K562 (cell line): ENCODE measurements around the gene TMCC1. TPM values are rescaled to one million over a fixed set of nuclear protein-coding genes. Genes with fewer than 3 reads are reported as not detected.

ENCODE experiments used
- ATAC-seq: fragments of 200-7000 bp; cut with Tn5 transposase; 3 replicates; pipeline ENCODE4 v1.9.1; 2020; ENCODE audit warnings: moderate library complexity
- BruUV-seq: library from RNA; stranded (reverse); fragments of 400-500 nt; replicated peaks from 2 replicates; lab custom pipeline; 2021; lab: Mats Ljungman, UMichigan
- CTCF ChIA-PET: fragments of 300-600 bp; formaldehyde crosslinking; extraction: SDS; loops from one replicate; lab custom pipeline; 2021; ENCODE audit warnings: low intra/inter-chr PET ratio; lab: Yijun Ruan, JAX
- POLR2A ChIA-PET: fragments of 300-600, 350-650 bp; sonication (Branson Sonifier 250); formaldehyde crosslinking; extraction: SDS; loops from one replicate; lab custom pipeline; 2021; ENCODE audit warnings: antibody characterized with exemption, inconsistent platforms; lab: Yijun Ruan, JAX
- DNase-seq, 4 experiments: peaks; one replicate each; pipeline versions ENCODE4 v3.0.0 to v3.0.0-alpha.2; 2011 to 2018; ENCODE audit warnings: low spot score in 3 of 4, mixed read lengths in 3 of 4; ENCODE audit errors: extremely low read depth in 1 of 4
- FAIRE-seq: peaks from 2 replicates; lab custom pipeline; 2011; peaks lifted over from hg19 to GRCh38; lab: Jason Lieb, UNC
- H2AFZ ChIP-seq: 2 replicates; pipeline ENCODE4 v1.6.0; 2011; ENCODE audit warnings: low read depth, low read length, control low read depth, inconsistent platforms
- H3K27ac ChIP-seq: fragments of 200-600 bp; 3 replicates; pipeline ENCODE4 v1.8.0; 2011; ENCODE audit warnings: low read depth, mild to moderate bottlenecking, control low read depth, inconsistent platforms, low read length, moderate library complexity, mixed read lengths; ENCODE audit errors: extremely low read depth
- H3K27me3 ChIP-seq, 2 experiments: fragments of 300-600 bp in 1 of 2; 2 replicates in 1 of 2; 3 replicates in 1 of 2; pipeline versions ENCODE4 v1.6.0 to v1.8.0; 2011; ENCODE audit warnings: inconsistent platforms in 2 of 2, low read length in 2 of 2, mild to moderate bottlenecking in 1 of 2, mixed read lengths in 1 of 2, moderate library complexity in 1 of 2; ENCODE audit not compliant: control insufficient read depth in 2 of 2, insufficient read depth in 2 of 2
- H3K36me3 ChIP-seq: fragments of 300-600 bp; 3 replicates; pipeline ENCODE4 v1.8.0; 2011; ENCODE audit warnings: mild to moderate bottlenecking, low read length, inconsistent platforms; ENCODE audit not compliant: control insufficient read depth, insufficient read depth
- H3K4me1 ChIP-seq, 2 experiments: fragments of 200-600 bp in 1 of 2; replicated peaks in 1 of 2; 2 replicates in 1 of 2; 3 replicates in 1 of 2; pipeline versions ENCODE4 v1.5.1 to v1.8.0; 2011; ENCODE audit warnings: inconsistent platforms in 2 of 2, low read length in 2 of 2, mild to moderate bottlenecking in 1 of 2, mixed read lengths in 1 of 2, moderate library complexity in 1 of 2; ENCODE audit not compliant: control insufficient read depth in 2 of 2, insufficient read depth in 2 of 2
- H3K4me2 ChIP-seq: 2 replicates; pipeline ENCODE4 v1.6.1; 2011; ENCODE audit warnings: low read length, control low read depth, inconsistent platforms, mixed read lengths; ENCODE audit not compliant: insufficient read depth
- H3K4me3 ChIP-seq: fragments of 200-600 bp; sonication (generic), shearing (Covaris generic); 2 replicates; pipeline ENCODE4 v1.5.1; 2016; ENCODE audit warnings: control low read depth, inconsistent platforms
- H3K79me2 ChIP-seq: fragments of 200-600 bp; 3 replicates; pipeline ENCODE4 v1.8.0; 2011; ENCODE audit warnings: low read length, inconsistent platforms; ENCODE audit not compliant: control insufficient read depth, insufficient read depth
- H3K9ac ChIP-seq, 2 experiments: 2 replicates each; pipeline versions ENCODE4 v1.6.0 to v1.6.1; 2011; ENCODE audit warnings: low read depth in 2 of 2, low read length in 2 of 2, control low read depth in 1 of 2, inconsistent platforms in 1 of 2, mild to moderate bottlenecking in 1 of 2, mixed read lengths in 1 of 2; ENCODE audit not compliant: insufficient read depth in 1 of 2
- H3K9me1 ChIP-seq: one replicate; pipeline ENCODE4 v1.6.0; 2011; ENCODE audit warnings: inconsistent platforms, mild to moderate bottlenecking, low read length, moderate library complexity; ENCODE audit not compliant: control insufficient read depth, insufficient read depth
- H3K9me3 ChIP-seq: replicated peaks from 2 replicates; pipeline ENCODE4 v1.5.1; 2011; ENCODE audit warnings: low read depth, low read length, inconsistent platforms; ENCODE audit not compliant: control insufficient read depth, insufficient read depth
- H4K20me1 ChIP-seq: replicated peaks from 2 replicates; pipeline ENCODE4 v1.6.1; 2011; ENCODE audit warnings: low read length, inconsistent platforms, mixed read lengths; ENCODE audit not compliant: control insufficient read depth, insufficient read depth
- GTF2F1 ChIP-seq: IDR thresholded peaks from 2 replicates; pipeline ENCODE4 v1.6.1; 2011; ENCODE audit warnings: low read depth, low read length, improper control_type of control experiment
- HIVEP1 ChIP-seq: fragments of 250-450 bp; sonication (Bioruptor Pico); IDR thresholded peaks from 2 replicates; pipeline ENCODE4 v1.4.0; 2020; ENCODE audit warnings: mild to moderate bottlenecking
- HNRNPL ChIP-seq: fragments of 200-400 bp; formaldehyde crosslinking; IDR thresholded peaks from 2 replicates; pipeline ENCODE4 v1.6.1; 2017; ENCODE audit warnings: low read depth, mild to moderate bottlenecking, low read length
- RBM15 ChIP-seq: fragments of 200-400 bp; formaldehyde crosslinking; IDR thresholded peaks from 2 replicates; pipeline ENCODE4 v1.6.1; 2018; ENCODE audit warnings: mild to moderate bottlenecking, low read length, moderate library complexity; ENCODE audit not compliant: insufficient read depth
- RERE ChIP-seq: sonication (generic); formaldehyde crosslinking; IDR thresholded peaks from 2 replicates; pipeline ENCODE4 v1.8.0; 2023; ENCODE audit warnings: missing genetic modification reagents, mild to moderate bottlenecking, borderline replicate concordance
- SIX5 ChIP-seq, 2 experiments: IDR thresholded peaks; 2 replicates each; pipeline ENCODE4 v1.6.1; 2011; ENCODE audit warnings: low read length in 2 of 2, borderline replicate concordance in 1 of 2, low read depth in 1 of 2, mild to moderate bottlenecking in 1 of 2, moderate library complexity in 1 of 2; ENCODE audit not compliant: insufficient read depth in 1 of 2
- ZBTB33 ChIP-seq: sonication (generic); formaldehyde crosslinking; IDR thresholded peaks from 2 replicates; pipeline ENCODE4 v1.8.1; 2023; ENCODE audit warnings: mild to moderate bottlenecking, missing genetic modification reagents
- ZBTB7A ChIP-seq: IDR thresholded peaks from 2 replicates; pipeline ENCODE4 v1.6.1; 2011; ENCODE audit warnings: low read depth, mild to moderate bottlenecking, low read length, moderate library complexity, borderline replicate concordance; ENCODE audit not compliant: control insufficient read depth
- ZNF12 ChIP-seq: sonication (generic); formaldehyde crosslinking; IDR thresholded peaks from 2 replicates; pipeline ENCODE4 v1.4.0; 2020; ENCODE audit warnings: mild to moderate bottlenecking, missing genetic modification reagents
- ZNF316 ChIP-seq: fragments of 450-650 bp; IDR thresholded peaks from 2 replicates; pipeline ENCODE4 v1.6.1; 2016
- ZNF766 ChIP-seq: fragments of 200-800 bp; sonication (Bioruptor generic); conservative IDR thresholded peaks from 2 replicates; pipeline ENCODE4 v1.6.1; 2016; ENCODE audit warnings: missing genetic modification characterization, missing compliant biosample characterization
- WGBS: fragments of 100-300 bp; shearing (Covaris generic); methylation state at CpG from one replicate; pipeline ENCODE4 v1.1.6; 2016; ENCODE audit warnings: low coverage, mixed read lengths; ENCODE audit not compliant: insufficient coverage; ENCODE audit errors: missing lambda C conversion rate; 5-methylcytosine and 5-hydroxymethylcytosine counted together
- in situ Hi-C: fragments of 300-500 bp; cut with MboI; formaldehyde crosslinking; loops from 4 replicates; pipeline ENCODE4 v1.15.0; 2018; ENCODE audit warnings: inconsistent platforms, mixed read lengths
- intact Hi-C: fragments of 100-400 bp; cut with micrococcal nuclease; formaldehyde crosslinking; loops from 2 replicates; pipeline ENCODE4 v1.14.2; 2022
- polyA plus RNA-seq, 8 experiments: library from polyadenylated mRNA; depleted of rRNA in 4 of 8; stranded (reverse) in 5 of 8; unstranded in 3 of 8; fragments of >200 nt; fragmentation: Nextera tagmentation in 2 of 8; fragmentation: Illumina TruSeq in 1 of 8; extraction: Ambion mirVana in 2 of 8; extraction: Trizol in 1 of 8; gene quantifications; 2 replicates each; pipeline versions ENCODE4 v1.2.1 to v1.2.3, GENCODE V29; 2011 to 2014; ENCODE audit warnings: inconsistent platforms in 1 of 8, missing spikeins in 1 of 8
- total RNA-seq, 7 experiments: library from RNA; depleted of rRNA in 6 of 7; stranded (reverse); fragments of >200 nt in 6 of 7; fragmentation: Illumina TruSeq in 2 of 7; extraction: Trizol in 2 of 7; gene quantifications; 2 replicates each; pipeline versions ENCODE4 v1.2.1 to v1.2.3, GENCODE V29; 2011 to 2021; ENCODE audit warnings: low replicate concordance in 1 of 7

TMCC1 gene
- total and polyA plus RNA-seq, 9 of the 15 experiments (the other 6 are each of a cell fraction or from before 2014, with no cell fraction given) = 0.89 to 8.7 (median 4.0) TPM

- ATAC-seq = no peak
Observed at GRCh38 chr3:129919806-129920205, 26.3 kb upstream of the TMCC1 start.

GRCh38 chr3:129919357-129919756 lies 25.8 kb upstream of the TMCC1 start:
- H3K36me3 ChIP-seq = no peaks in the 10 kb centered on the region
- FAIRE-seq (no peak), ATAC-seq (no peak), DNase-seq (no peak)
- POLR2A ChIA-PET = no interaction called here
- no peak overlapping the region for H3K9ac ChIP-seq
- no peaks in the 10 kb centered on the region for H4K20me1 ChIP-seq
- CTCF ChIA-PET = no interaction called here
- no peak overlapping the region for H3K4me3 ChIP-seq
- BruUV-seq = no TSS peak
- intact Hi-C loops (no loop called here), in situ Hi-C loops (no loop called here)
- H3K79me2 ChIP-seq = no peaks in the 10 kb centered on the region
- no peak overlapping the region for H2AFZ ChIP-seq
- no peak overlapping the region for H3K27ac ChIP-seq
- H3K9me3 ChIP-seq = peaks cover 3% of the 10 kb centered on the region; the same call in 1 of the 2 replicates
- H3K4me2 ChIP-seq = no peak overlapping the region
- no peaks in the 10 kb centered on the region; a peak in 1 of 5 replicates for H3K4me1 ChIP-seq
- WGBS = no CpG with 5 or more reads among the region's 3 CpGs
- H3K27me3 ChIP-seq = peaks cover 0 to 4% of the 10 kb centered on the region in 2 experiments; a peak in 1 of 5 replicates
- no peaks in the 10 kb centered on the region for H3K9me1 ChIP-seq
- no peak for TF ChIP-seq ZNF316
- no peak for TF ChIP-seq ZBTB33
- TF ChIP-seq HIVEP1 (CRISPR knock-in tag) = no peak
- TF ChIP-seq ZBTB7A = no peak
- no peak for TF ChIP-seq RBM15
- no peak for TF ChIP-seq RERE (CRISPR knock-in tag)

More at GRCh38 chr3:129919806-129920205, 26.3 kb upstream of the TMCC1 start:
- Histone ChIP-seq H3K9ac (no peak overlapping the region), H3K4me2 (no peak overlapping the region), H4K20me1 (no peaks in the 10 kb centered on the region), H3K4me3 (no peak overlapping the region), H3K36me3 (no peaks in the 10 kb centered on the region), H3K9me1 (no peaks in the 10 kb centered on the region), H2AFZ (no peak overlapping the region), H3K27me3 (peaks cover 0 to 4% of the 10 kb centered on the region in 2 experiments; a peak in 1 of 5 replicates), H3K27ac (no peak overlapping the region), H3K79me2 (no peaks in the 10 kb centered on the region), H3K4me1 (no peaks in the 10 kb centered on the region; a peak in 1 of 5 replicates), H3K9me3 (peaks cover 3% of the 10 kb centered on the region; the same call in 1 of the 2 replicates)
- no TSS peak for BruUV-seq
- DNase-seq (no peak), FAIRE-seq (no peak)
- intact Hi-C loops = no loop called here
- POLR2A ChIA-PET = interaction anchor here (0.6 kb wide), 1 partner anchor 757 kb away, joined by 3 read pairs; no protein-coding TSS in a partner anchor
- 28% methylated on average over 1 of the region's 1 CpG for WGBS
- no peak for TF ChIP-seq ZNF12
- no peak for TF ChIP-seq ZNF766 (CRISPR knock-in tag)
- no peak for TF ChIP-seq SIX5 (IDR thresholded peaks at IDR 0.05; ENCODE audit: borderline replicate concordance in 1 of 2, insufficient read depth in 1 of 2, low read depth in 1 of 2, low read length in 2 of 2)
- TF ChIP-seq GTF2F1 = no peak
- TF ChIP-seq HNRNPL = no peak
- CTCF ChIA-PET = no interaction called here
- in situ Hi-C loops = loop anchor here (5.0 kb wide), 1 partner anchor 268 kb away; no protein-coding TSS in a partner anchor
